H1 (cell line): ENCODE measurements around the gene DAPK1. TPM values are rescaled to one million over a fixed set of nuclear protein-coding genes. Genes with fewer than 3 reads are reported as not detected.

Experiments used
- CHD7 ChIP-seq: fragments of 300-600 bp; sonication (generic); IDR thresholded peaks from 2 replicates; pipeline ENCODE4 v1.7.1; 2012; ENCODE audit warnings: low read length, moderate library complexity, mild to moderate bottlenecking, inconsistent platforms; ENCODE audit not compliant: insufficient replicate concordance
- EGR1 ChIP-seq: IDR thresholded peaks from 2 replicates; pipeline ENCODE4 v1.6.1; 2011; ENCODE audit warnings: low read depth, low read length, borderline replicate concordance
- GTF2F1 ChIP-seq: IDR thresholded peaks from 2 replicates; pipeline ENCODE4 v1.6.1; 2012; ENCODE audit warnings: low read depth, low read length, improper control_type of control experiment, borderline replicate concordance
- polyA plus RNA-seq, 7 experiments: library from polyadenylated mRNA; depleted of rRNA in 3 of 7; stranded (reverse) in 5 of 7; unstranded in 2 of 7; fragments of >200 nt in 5 of 7; fragments of 200-250 nt in 2 of 7; gene quantifications; 1 replicate in 5 of 7; 2 replicates in 1 of 7; 4 replicates in 1 of 7; pipeline versions ENCODE4 v1.2.1 to v1.2.3, GENCODE V29; 2011 to 2013; ENCODE audit warnings: missing spikeins in 2 of 7, mixed read lengths in 2 of 7
- total RNA-seq: library from RNA; stranded (reverse); fragmentation: NEBNext Ultra II Directional; extraction: Animal tissue kit (Norgen Biotek cat#: 25700); gene quantifications from 2 replicates; pipeline ENCODE4 v1.2.1, GENCODE V29; 2021

The DAPK1 gene
- total and polyA plus RNA-seq, 2 of the 8 experiments (the other 6 are each of a cell fraction or from before 2014, with no cell fraction given), result 62.4 to 131 TPM

- no peak for TF ChIP-seq CHD7
- TF ChIP-seq EGR1, result no peak
- no peak for TF ChIP-seq GTF2F1
These were observed 99.2 kb downstream of the DAPK1 start (continued) for GRCh38 chr9:87596862-87597261.
